ENCODE results near the gene RCC2. TPM values are rescaled to one million over a fixed set of nuclear protein-coding genes. Genes with fewer than 3 reads are reported as not detected.

Gene RCC2
- total and polyA plus RNA-seq, 2 donors (not counting 1 experiment from before 2014, with no cell fraction given), result 21.5 to 23.6 TPM

DNA sequence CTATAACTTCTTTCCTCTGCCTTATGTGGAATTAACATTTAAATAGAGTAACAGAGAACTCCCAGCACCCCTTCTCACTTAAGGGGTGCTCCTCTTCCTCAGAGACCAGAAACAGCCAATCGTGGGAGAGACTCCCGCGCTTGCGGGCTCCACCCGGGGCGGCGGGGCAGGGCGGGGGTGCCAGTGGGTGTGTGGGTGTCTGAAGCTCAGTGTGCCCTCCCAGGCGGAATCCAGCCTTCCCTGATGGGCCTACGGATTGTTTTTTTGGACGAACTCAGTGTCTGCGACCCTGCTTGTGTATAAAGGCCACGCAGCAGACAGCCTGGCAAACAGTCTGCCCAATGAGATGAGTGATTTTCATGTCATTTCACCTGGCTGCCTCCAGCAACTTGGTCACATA lies 6.2 kb downstream of the RCC2 start:
- Histone ChIP-seq H3K79me2 (ENCODE audit: control insufficient read depth, insufficient read depth, low read length) (peaks cover 76% of the 10 kb centered on the region), H3K36me3 (ENCODE audit: control insufficient read depth, insufficient read depth, low read length) (peaks cover 3% of the 10 kb centered on the region), H3K9me3 (ENCODE audit: control insufficient read depth, insufficient read depth, low read depth, low read length) (no peaks in the 10 kb centered on the region), H4K20me1 (ENCODE audit: control insufficient read depth, extremely low read depth, insufficient read depth, low read length) (no peaks in the 10 kb centered on the region), H3K27ac (ENCODE audit: insufficient read depth, low read length) (no peak overlapping the region), H3K4me1 (ENCODE audit: control insufficient read depth, extremely low read depth, insufficient read depth, low read length) (peaks cover 4% of the 10 kb centered on the region), H3K4me3 (replicated peaks in 1 of 4; ENCODE audit: control extremely low read depth in 1 of 4, insufficient read depth in 1 of 4, low read depth in 3 of 4, low read length in 4 of 4) (no peak overlapping the region), H3K27me3 (ENCODE audit: control insufficient read depth, insufficient read depth, low read length) (no peaks in the 10 kb centered on the region), H2AFZ (ENCODE audit: low read length) (no peak overlapping the region), H3K4me2 (ENCODE audit: extremely low read depth, insufficient read depth, low read length) (no peak overlapping the region), H3K9ac (ENCODE audit: insufficient read depth, low read length) (no peak overlapping the region)
- TF ChIP-seq, protein P1, sequence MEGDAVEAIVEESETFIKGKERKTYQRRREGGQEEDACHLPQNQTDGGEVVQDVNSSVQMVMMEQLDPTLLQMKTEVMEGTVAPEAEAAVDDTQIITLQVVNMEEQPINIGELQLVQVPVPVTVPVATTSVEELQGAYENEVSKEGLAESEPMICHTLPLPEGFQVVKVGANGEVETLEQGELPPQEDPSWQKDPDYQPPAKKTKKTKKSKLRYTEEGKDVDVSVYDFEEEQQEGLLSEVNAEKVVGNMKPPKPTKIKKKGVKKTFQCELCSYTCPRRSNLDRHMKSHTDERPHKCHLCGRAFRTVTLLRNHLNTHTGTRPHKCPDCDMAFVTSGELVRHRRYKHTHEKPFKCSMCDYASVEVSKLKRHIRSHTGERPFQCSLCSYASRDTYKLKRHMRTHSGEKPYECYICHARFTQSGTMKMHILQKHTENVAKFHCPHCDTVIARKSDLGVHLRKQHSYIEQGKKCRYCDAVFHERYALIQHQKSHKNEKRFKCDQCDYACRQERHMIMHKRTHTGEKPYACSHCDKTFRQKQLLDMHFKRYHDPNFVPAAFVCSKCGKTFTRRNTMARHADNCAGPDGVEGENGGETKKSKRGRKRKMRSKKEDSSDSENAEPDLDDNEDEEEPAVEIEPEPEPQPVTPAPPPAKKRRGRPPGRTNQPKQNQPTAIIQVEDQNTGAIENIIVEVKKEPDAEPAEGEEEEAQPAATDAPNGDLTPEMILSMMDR (conservative IDR thresholded peaks at IDR 0.05 in 1 of 2, IDR thresholded peaks at IDR 0.05 in 1 of 2; ENCODE audit: low read depth in 1 of 2, low read length in 2 of 2), result no peak
- no peak for DNase-seq (ENCODE audit: low read depth in 2 of 2)

- H3K27me3 ChIP-seq (ENCODE audit: control insufficient read depth, insufficient read depth, low read length), result no peaks in the 10 kb centered on the region
- TF ChIP-seq EZH2 (IDR thresholded peaks at IDR 0.05; ENCODE audit: low read length, missing control alignments), result no peak
- TF ChIP-seq, protein P1 (conservative IDR thresholded peaks at IDR 0.05 in 1 of 2, IDR thresholded peaks at IDR 0.05 in 1 of 2; ENCODE audit: low read depth in 1 of 2, low read length in 2 of 2), result no peak
- H3K4me2 ChIP-seq (ENCODE audit: extremely low read depth, insufficient read depth, low read length), result no peak overlapping the region
- H3K36me3 ChIP-seq (ENCODE audit: control insufficient read depth, insufficient read depth, low read length), result peaks cover 8% of the 10 kb centered on the region
- no peak overlapping the region for H2AFZ ChIP-seq (ENCODE audit: low read length)
- H3K4me1 ChIP-seq (ENCODE audit: control insufficient read depth, extremely low read depth, insufficient read depth, low read length), result peaks cover 4% of the 10 kb centered on the region
- DNase-seq (ENCODE audit: low read depth in 2 of 2), result no peak
- H3K27ac ChIP-seq (ENCODE audit: insufficient read depth, low read length), result no peak overlapping the region
- no peak overlapping the region for H3K4me3 ChIP-seq (replicated peaks in 1 of 4; ENCODE audit: control extremely low read depth in 1 of 4, insufficient read depth in 1 of 4, low read depth in 3 of 4, low read length in 4 of 4)
- H3K9me3 ChIP-seq (ENCODE audit: control insufficient read depth, insufficient read depth, low read depth, low read length), result no peaks in the 10 kb centered on the region
- H3K9ac ChIP-seq (ENCODE audit: insufficient read depth, low read length), result no peak overlapping the region
- peaks cover 81% of the 10 kb centered on the region for H3K79me2 ChIP-seq (ENCODE audit: control insufficient read depth, insufficient read depth, low read length)
- no peaks in the 10 kb centered on the region for H4K20me1 ChIP-seq (ENCODE audit: control insufficient read depth, extremely low read depth, insufficient read depth, low read length)
These were observed 7.1 kb downstream of the RCC2 start for GRCh38 chr1:17432412-17432811.

DNA sequence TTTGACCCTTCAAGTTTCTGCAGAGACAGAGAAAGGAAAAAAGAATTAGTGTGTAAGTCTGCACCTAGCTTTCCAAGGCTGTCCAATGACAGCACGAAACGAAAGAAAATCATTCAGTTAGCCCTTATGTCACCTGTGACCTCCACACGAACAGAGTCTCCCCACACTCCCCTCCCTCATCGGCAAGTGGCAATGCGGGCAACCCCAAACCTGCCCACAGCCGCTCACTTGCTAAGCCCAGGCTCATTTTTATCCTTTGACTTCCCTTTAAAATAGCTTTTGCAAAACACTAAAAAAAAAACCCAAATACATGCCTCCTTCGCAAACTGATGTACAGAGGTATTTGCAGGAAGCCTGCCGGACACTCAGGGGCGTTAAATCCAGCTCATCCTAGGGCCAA lies 10.3 kb downstream of the RCC2 start:
- Histone ChIP-seq H4K20me1 (ENCODE audit: control insufficient read depth, extremely low read depth, insufficient read depth, low read length) (no peaks in the 10 kb centered on the region), H3K27ac (ENCODE audit: insufficient read depth, low read length) (no peak overlapping the region), H3K36me3 (ENCODE audit: control insufficient read depth, insufficient read depth, low read length) (peaks cover 20% of the 10 kb centered on the region), H3K27me3 (ENCODE audit: control insufficient read depth, insufficient read depth, low read length) (no peaks in the 10 kb centered on the region), H3K4me1 (ENCODE audit: control insufficient read depth, extremely low read depth, insufficient read depth, low read length) (no peaks in the 10 kb centered on the region), H3K79me2 (ENCODE audit: control insufficient read depth, insufficient read depth, low read length) (peaks cover 60% of the 10 kb centered on the region), H3K9me3 (ENCODE audit: control insufficient read depth, insufficient read depth, low read depth, low read length) (no peaks in the 10 kb centered on the region), H3K4me2 (ENCODE audit: extremely low read depth, insufficient read depth, low read length) (no peak overlapping the region), H3K9ac (ENCODE audit: insufficient read depth, low read length) (no peak overlapping the region), H2AFZ (ENCODE audit: low read length) (no peak overlapping the region), H3K4me3 (replicated peaks in 1 of 4; ENCODE audit: control extremely low read depth in 1 of 4, insufficient read depth in 1 of 4, low read depth in 3 of 4, low read length in 4 of 4) (no peak overlapping the region)
- no peak for TF ChIP-seq EZH2 (IDR thresholded peaks at IDR 0.05; ENCODE audit: low read length, missing control alignments)
- TF ChIP-seq, protein P1 (conservative IDR thresholded peaks at IDR 0.05 in 1 of 2, IDR thresholded peaks at IDR 0.05 in 1 of 2; ENCODE audit: low read depth in 1 of 2, low read length in 2 of 2), result no peak
- no peak for DNase-seq (ENCODE audit: low read depth in 2 of 2)
